DND-41 (cell line): ENCODE results near the gene GREM2.

Source experiments
- ATAC-seq: fragments of 200-7000 bp; cut with Tn5 transposase; 3 replicates; pipeline ENCODE4 v1.9.1; 2021; ENCODE audit warnings: low read depth; ENCODE audit not compliant: insufficient read depth
- DNase-seq: peaks from one replicate; pipeline ENCODE4 v3.0.0-alpha.2; 2020
- H2AFZ ChIP-seq: 2 replicates; pipeline ENCODE4 v1.6.0; 2012; ENCODE audit warnings: low read depth, low read length
- H3K27ac ChIP-seq: 2 replicates; pipeline ENCODE4 v1.5.1; 2012; ENCODE audit warnings: low read length, inconsistent platforms
- H3K27me3 ChIP-seq: fragments of 200-600 bp; sonication (generic); 2 replicates; pipeline ENCODE4 v1.6.0; 2012; ENCODE audit warnings: low read length, mild to moderate bottlenecking, inconsistent platforms; ENCODE audit not compliant: insufficient read depth, poor library complexity
- H3K36me3 ChIP-seq: 2 replicates; pipeline ENCODE4 v1.5.1; 2012; ENCODE audit warnings: low read length, inconsistent platforms; ENCODE audit not compliant: insufficient read depth
- H3K4me1 ChIP-seq: 2 replicates; pipeline ENCODE4 v1.5.1; 2012; ENCODE audit warnings: mild to moderate bottlenecking, low read length; ENCODE audit not compliant: insufficient read depth
- H3K4me2 ChIP-seq: 2 replicates; pipeline ENCODE4 v1.6.0; 2012; ENCODE audit warnings: mild to moderate bottlenecking, moderate library complexity, low read length, inconsistent platforms; ENCODE audit not compliant: insufficient read depth
- H3K4me3 ChIP-seq, 2 experiments: fragments of 200-600 bp in 1 of 2; shearing (Covaris generic) in 1 of 2; 2 replicates each; pipeline ENCODE4 v1.5.1; 2012 to 2016; ENCODE audit warnings: inconsistent platforms in 2 of 2, low read length in 2 of 2, mild to moderate bottlenecking in 2 of 2, low read depth in 1 of 2, moderate library complexity in 1 of 2
- H3K79me2 ChIP-seq: 2 replicates; pipeline ENCODE4 v1.6.0; 2012; ENCODE audit warnings: low read length, inconsistent platforms; ENCODE audit not compliant: insufficient read depth
- H3K9ac ChIP-seq: 2 replicates; pipeline ENCODE4 v1.6.0; 2012; ENCODE audit warnings: low read depth, mild to moderate bottlenecking, inconsistent platforms, low read length, moderate library complexity
- H3K9me3 ChIP-seq: 2 replicates; pipeline ENCODE4 v1.5.1; 2012; ENCODE audit warnings: low read length, moderate library complexity, mild to moderate bottlenecking, inconsistent platforms; ENCODE audit not compliant: insufficient read depth, severe bottlenecking
- H4K20me1 ChIP-seq: 2 replicates; pipeline ENCODE4 v1.6.0; 2012; ENCODE audit warnings: low read length; ENCODE audit not compliant: insufficient read depth
- CTCF ChIP-seq: IDR thresholded peaks from 2 replicates; pipeline ENCODE4 v1.5.1; 2012; ENCODE audit warnings: borderline replicate concordance, low read length, moderate library complexity, mild to moderate bottlenecking; ENCODE audit not compliant: poor library complexity, severe bottlenecking; ENCODE audit errors: extremely low read depth
- EZH2 ChIP-seq: IDR thresholded peaks from 3 replicates; pipeline ENCODE4 v1.6.1; 2012; ENCODE audit warnings: borderline replicate concordance, low read depth, mild to moderate bottlenecking, moderate library complexity, low read length, inconsistent platforms; ENCODE audit not compliant: severe bottlenecking

Gene GREM2

GRCh38 chr1:240582953-240583352 lies 29.0 kb downstream of the GREM2 start:
- no peaks in the 10 kb centered on the region for H3K9me3 ChIP-seq
- no peak overlapping the region for H3K4me2 ChIP-seq
- no peak overlapping the region for H3K27ac ChIP-seq
- no peaks in the 10 kb centered on the region for H3K4me1 ChIP-seq
- H3K79me2 ChIP-seq, result no peaks in the 10 kb centered on the region
- no peaks in the 10 kb centered on the region for H4K20me1 ChIP-seq
- TF ChIP-seq EZH2 (no peak), CTCF (no peak)
- ATAC-seq, result no peak
- no peak overlapping the region for H3K4me3 ChIP-seq
- H3K27me3 ChIP-seq, result no peaks in the 10 kb centered on the region
- DNase-seq, result no peak
- H2AFZ ChIP-seq, result no peak overlapping the region
- no peak overlapping the region for H3K9ac ChIP-seq
- no peaks in the 10 kb centered on the region for H3K36me3 ChIP-seq

DNA sequence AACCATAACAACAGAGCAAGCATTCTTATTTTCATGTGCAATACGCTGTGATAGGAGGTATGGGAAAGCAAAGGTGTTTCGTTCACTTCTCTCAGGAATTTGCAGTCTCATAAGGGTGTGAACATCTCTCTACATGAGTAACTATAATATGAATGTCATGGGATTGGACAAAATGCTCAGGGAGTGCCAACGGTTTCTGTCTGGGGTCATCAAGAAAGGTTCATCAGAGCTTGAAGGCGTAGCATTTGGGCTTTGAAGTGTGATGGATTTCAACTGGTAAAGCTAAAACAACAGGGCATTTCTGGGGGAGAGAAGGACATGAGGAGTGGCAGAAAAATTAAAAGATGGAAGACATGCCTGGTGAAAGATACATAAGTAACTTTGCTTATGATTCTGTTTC lies 32.4 kb downstream of the GREM2 start:
- H3K9ac ChIP-seq, result no peak overlapping the region
- no peaks in the 10 kb centered on the region for H4K20me1 ChIP-seq
- ATAC-seq (no peak), DNase-seq (no peak)
- H3K4me3 ChIP-seq, result no peak overlapping the region
- H3K9me3 ChIP-seq, result no peaks in the 10 kb centered on the region
- no peak overlapping the region for H3K4me2 ChIP-seq
- no peaks in the 10 kb centered on the region for H3K27me3 ChIP-seq
- TF ChIP-seq EZH2 (no peak), CTCF (no peak)
- H3K4me1 ChIP-seq, result peaks cover 24% of the 10 kb centered on the region
- no peak overlapping the region for H3K27ac ChIP-seq
- no peaks in the 10 kb centered on the region for H3K36me3 ChIP-seq
- H3K79me2 ChIP-seq, result no peaks in the 10 kb centered on the region
- no peak overlapping the region for H2AFZ ChIP-seq

DNA sequence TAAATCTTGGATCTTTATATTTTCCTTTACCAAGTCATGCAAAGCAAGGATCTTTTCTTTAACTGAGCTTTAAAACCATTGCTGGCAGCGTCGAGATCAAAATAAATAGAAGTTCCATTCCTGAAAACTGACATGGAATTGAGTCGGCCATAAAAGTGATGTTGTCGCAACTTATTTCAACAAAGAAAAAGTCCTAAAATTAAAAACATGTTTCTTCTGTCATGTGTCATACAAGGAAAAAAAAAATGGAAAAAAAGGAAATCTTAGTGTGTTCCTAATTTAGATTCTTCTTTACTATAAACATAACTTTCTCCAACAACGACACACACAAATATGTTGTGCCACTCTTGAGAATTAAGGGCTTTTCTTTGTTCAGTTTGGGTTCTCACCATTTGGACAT lies 34.9 kb downstream of the GREM2 start:
- H3K4me1 ChIP-seq, result peaks cover 24% of the 10 kb centered on the region
- no peak for DNase-seq
- peak overlapping the region; percentile 65 for H3K4me2 ChIP-seq
- no peaks in the 10 kb centered on the region for H3K9me3 ChIP-seq
- TF ChIP-seq EZH2, result no peak
- no peak for TF ChIP-seq CTCF
- H3K79me2 ChIP-seq, result no peaks in the 10 kb centered on the region
- H2AFZ ChIP-seq, result no peak overlapping the region
- no peaks in the 10 kb centered on the region for H3K27me3 ChIP-seq
- 0 out of 2 replicates have a peak overlapping the region, but pooled peaks have one; percentile 39 for H3K27ac ChIP-seq
- H3K36me3 ChIP-seq, result no peaks in the 10 kb centered on the region
- ATAC-seq, result no peak
- 0 out of 4 replicates have a peak overlapping the region, but pooled peaks of 1 of the 2 experiments have one; percentile 39 for H3K4me3 ChIP-seq
- H4K20me1 ChIP-seq, result no peaks in the 10 kb centered on the region
- H3K9ac ChIP-seq, result no peak overlapping the region
